ENCODE data around the gene ADIPOR2. TPM values are rescaled to one million over a fixed set of nuclear protein-coding genes. Genes with fewer than 3 reads are reported as not detected.

Gene ADIPOR2
- total RNA-seq, 1 experiment from 2014 or later: 45.3 TPM

GRCh38 chr12:1651946-1652345, 38.9 kb upstream of the ADIPOR2 start:
- Histone ChIP-seq H4K5ac (ENCODE audit: insufficient read length, low read depth, low read length) (no peak overlapping the region), H3K56ac (ENCODE audit: insufficient read length, low read depth, low read length) (no peak overlapping the region), H4K91ac (ENCODE audit: insufficient read length, low read depth, low read length) (no peak overlapping the region), H3K4ac (ENCODE audit: low read depth, low read length) (no peak overlapping the region), H4K8ac (replicated peaks; ENCODE audit: insufficient read length, low read depth, low read length) (no peak overlapping the region), H3K9me3 (ENCODE audit: control insufficient read depth, low read depth, low read length) (no peaks in the 10 kb centered on the region), H3K9ac (ENCODE audit: extremely low read depth, insufficient read length, low read length) (no peak overlapping the region), H3K23me2 (ENCODE audit: insufficient read length, low read depth, low read length, poor library complexity, severe bottlenecking) (no peaks in the 10 kb centered on the region), H3T11ph (ENCODE audit: low read length) (no peak overlapping the region), H3K18ac (ENCODE audit: insufficient read length, low read depth, low read length) (no peak overlapping the region), H3K4me2 (ENCODE audit: insufficient read depth, insufficient read length, low read length) (no peak overlapping the region), H2AK5ac (ENCODE audit: insufficient read length, low read length) (no peak overlapping the region), H2BK20ac (ENCODE audit: low read depth, low read length, poor library complexity, severe bottlenecking) (no peak overlapping the region), H3K23ac (ENCODE audit: insufficient read length, low read depth, low read length) (no peak overlapping the region), H2BK12ac (ENCODE audit: insufficient read length, low read depth, low read length) (no peak overlapping the region), H3K79me2 (ENCODE audit: insufficient read depth, low read length) (no peaks in the 10 kb centered on the region), H2BK120ac (ENCODE audit: low read depth, low read length, poor library complexity, severe bottlenecking) (no peak overlapping the region), H2AFZ (ENCODE audit: low read length) (no peak overlapping the region), H3K27ac (ENCODE audit: insufficient read length, low read depth, low read length) (no peak overlapping the region), H2BK5ac (ENCODE audit: insufficient read length, low read length) (no peak overlapping the region), H3K27me3 (ENCODE audit: insufficient read depth, low read length) (no peaks in the 10 kb centered on the region), H3K79me1 (ENCODE audit: insufficient read depth, low read depth, low read length, poor library complexity, severe bottlenecking) (no peaks in the 10 kb centered on the region), H4K20me1 (ENCODE audit: control insufficient read depth, insufficient read depth, insufficient read length) (no peaks in the 10 kb centered on the region), H2BK15ac (ENCODE audit: low read depth, low read length) (no peak overlapping the region), H3K4me1 (ENCODE audit: insufficient read depth, low read length) (no peaks in the 10 kb centered on the region), H3K14ac (ENCODE audit: insufficient read depth, low read length) (no peak overlapping the region)
- no peak for DNase-seq
- H3K27ac Mint-ChIP-seq: no peak overlapping the region
- no peak for TF ChIP-seq CTCF (conservative IDR thresholded peaks at IDR 0.05)
- peaks cover 10 to 18% of the 10 kb centered on the region in 2 experiments for H3K4me1 Mint-ChIP-seq
- no peaks in the 10 kb centered on the region for H3K9me3 Mint-ChIP-seq
- H3K27me3 Mint-ChIP-seq (ENCODE audit: low read depth): peaks cover 26% of the 10 kb centered on the region
- H3K4me3 Mint-ChIP-seq: no peak overlapping the region
- no peaks in the 10 kb centered on the region for H3K36me3 Mint-ChIP-seq (ENCODE audit: insufficient read depth in 1 of 3, low read depth in 3 of 3)
